Germinal center (tissue), 1 donor: Measurements from ENCODE around the gene NUP93.
"Not testable (repeated sequence)": the region's sequence is repeated elsewhere in the genome, so short reads cannot be mapped to it uniquely, and the experiment has no call there.

Experiments
- DNase-seq: peaks from one replicate; pipeline ENCODE4 v3.0.0; 2012; ENCODE audit warnings: mixed read lengths, low spot score

The NUP93 gene

DNA sequence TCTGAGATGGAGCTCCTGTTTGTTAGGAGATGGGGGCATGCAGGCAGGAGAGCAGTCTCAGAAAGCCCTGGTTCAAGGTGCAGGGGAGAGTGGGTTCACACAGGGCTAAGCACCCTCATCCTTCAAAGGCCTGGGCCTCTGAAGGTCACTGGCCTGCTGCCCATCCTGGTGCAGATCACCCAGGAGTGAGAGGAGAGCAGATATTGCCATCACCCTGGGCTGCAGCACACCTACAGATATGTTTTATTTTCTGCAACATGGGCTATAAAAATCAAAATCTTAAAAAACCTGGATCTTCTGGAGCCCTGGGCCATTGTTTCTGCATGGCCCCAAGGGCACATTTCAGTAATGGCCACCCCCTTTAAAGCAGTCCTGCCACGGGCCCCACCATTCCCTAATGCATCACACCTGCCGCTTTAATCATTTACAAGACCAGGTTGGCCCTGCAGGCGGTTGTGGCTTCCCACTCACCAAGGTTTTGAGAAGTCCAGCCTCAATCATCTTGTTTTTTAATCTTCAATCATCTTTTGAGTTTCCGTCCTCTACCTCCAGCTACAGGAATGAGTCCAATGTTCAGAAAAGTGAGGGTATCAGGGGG is 20.4 kb upstream of the NUP93 start:
- no peak for DNase-seq

DNA sequence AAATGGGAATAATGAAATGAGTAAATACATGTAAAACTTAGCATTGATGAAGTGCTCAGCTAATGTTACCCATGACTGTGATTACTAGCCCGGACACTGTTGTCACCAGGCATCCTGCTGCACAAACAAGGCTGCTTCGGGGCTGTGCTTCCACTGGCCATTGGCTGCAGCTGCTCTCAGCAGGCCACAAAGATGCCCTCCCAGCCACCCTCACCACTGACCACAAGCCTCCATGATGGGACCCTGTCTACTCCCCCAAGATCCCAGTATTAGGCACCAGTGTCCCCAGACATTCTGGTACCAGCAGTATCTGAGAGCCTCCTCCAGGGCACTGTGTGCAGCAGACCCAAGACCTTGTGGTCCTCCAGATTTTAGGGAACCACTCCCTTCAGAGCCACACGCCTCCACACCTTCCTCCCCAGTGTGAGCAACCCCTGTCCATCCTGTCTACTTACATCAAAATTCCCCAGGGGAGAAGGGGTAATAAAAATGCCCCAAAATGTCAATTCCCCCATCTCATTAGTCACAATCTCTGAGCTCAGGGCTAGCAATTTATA is 19.7 kb upstream of the NUP93 start:
- no peak for DNase-seq

DNA sequence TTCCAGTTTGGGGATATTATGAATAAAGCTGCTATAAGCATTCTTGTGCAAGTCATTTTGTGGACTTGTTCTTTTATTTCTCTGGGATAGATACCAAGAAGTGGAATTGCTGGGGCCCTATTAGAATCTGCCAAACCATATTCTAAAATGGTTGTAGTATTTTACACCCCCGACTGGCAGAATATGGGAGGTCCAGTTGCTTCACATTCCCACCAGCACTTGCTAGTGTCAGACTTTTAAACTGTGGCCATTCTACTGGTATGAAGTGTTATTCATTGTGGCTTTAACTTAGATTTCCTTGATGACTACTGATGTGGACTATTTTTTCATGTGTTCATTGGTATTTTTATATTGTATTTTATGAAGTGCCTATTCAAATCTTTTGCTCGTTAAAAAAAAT is 18.1 kb upstream of the NUP93 start:
- no peak for DNase-seq

DNA sequence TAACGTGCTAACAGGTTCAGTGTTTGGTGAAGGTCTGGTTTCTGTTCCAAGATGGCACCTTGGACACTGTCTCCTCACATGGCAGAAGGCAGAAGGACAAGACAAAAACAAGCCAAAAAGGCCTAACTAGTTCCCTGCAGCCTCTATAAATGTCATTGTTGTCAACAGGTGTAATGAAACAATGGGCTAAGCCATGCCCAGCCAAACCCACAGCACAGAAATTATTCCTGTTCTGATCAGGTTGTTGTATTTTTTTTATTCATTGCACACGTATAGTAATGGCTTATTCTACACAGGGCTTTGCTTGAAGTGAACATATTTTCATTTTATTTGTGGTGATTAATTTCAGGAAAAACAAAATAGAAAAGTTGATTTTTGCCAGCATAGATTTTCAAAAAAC is 16.1 kb upstream of the NUP93 start:
- no peak for DNase-seq

DNA sequence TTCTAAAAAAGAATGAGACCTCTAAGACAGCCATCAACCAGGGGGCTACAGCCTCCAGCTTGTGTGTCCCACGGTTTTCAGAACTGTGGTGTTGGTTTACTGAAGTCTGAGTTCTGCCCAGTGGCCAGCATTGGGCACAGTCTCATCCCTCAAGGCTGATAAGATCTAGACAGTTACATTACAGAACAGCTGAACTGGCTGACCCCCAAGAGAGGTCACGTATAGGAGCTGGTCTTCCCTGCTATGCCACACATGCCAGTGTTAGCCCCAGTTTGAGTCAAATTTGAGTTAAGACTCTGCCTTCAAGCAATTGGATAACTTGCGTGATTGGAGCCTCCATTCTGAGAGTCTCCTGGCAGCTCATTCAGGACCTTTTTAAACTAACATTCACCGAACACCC is 14.8 kb upstream of the NUP93 start:
- DNase-seq, result no peak

DNA sequence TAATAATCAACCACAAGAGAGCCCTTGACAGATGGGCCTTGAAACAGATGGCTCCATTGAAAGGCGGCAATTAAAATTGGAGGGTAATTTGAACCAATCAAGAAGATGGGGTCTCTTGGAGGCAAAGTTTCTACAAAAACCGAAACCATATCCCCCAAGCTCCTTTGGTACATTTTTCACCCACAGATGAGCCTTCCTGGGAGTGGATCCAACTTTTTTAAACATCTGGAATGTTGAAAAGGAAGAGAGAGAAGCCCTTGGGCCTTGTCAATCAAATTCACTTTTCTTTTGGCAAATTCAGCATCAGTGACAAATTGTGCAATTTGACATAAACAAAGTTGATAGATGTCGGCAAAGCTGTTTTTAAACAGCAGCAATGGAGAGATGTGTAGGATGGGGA is 13.2 kb upstream of the NUP93 start:
- no peak for DNase-seq

DNA sequence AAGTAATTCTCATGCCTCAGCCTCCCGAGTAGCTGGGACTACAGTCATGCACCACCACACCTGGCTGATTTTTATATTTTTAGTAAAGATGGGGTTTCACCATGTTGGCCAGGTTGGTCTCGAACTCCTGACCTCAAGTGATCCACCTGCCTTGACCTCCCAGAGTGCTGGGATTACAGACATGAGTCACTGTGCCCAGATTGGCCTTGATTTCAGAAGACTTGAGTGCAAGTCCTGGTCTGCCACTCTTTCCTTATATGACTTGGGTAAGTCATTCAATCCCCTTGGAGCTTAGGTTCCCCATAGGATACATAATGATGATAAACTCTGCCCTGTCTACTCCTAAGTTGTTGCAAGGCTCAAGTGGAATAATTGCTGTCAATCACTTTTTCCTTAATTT is 12.4 kb upstream of the NUP93 start:
- not testable (repeated sequence) for DNase-seq

DNA sequence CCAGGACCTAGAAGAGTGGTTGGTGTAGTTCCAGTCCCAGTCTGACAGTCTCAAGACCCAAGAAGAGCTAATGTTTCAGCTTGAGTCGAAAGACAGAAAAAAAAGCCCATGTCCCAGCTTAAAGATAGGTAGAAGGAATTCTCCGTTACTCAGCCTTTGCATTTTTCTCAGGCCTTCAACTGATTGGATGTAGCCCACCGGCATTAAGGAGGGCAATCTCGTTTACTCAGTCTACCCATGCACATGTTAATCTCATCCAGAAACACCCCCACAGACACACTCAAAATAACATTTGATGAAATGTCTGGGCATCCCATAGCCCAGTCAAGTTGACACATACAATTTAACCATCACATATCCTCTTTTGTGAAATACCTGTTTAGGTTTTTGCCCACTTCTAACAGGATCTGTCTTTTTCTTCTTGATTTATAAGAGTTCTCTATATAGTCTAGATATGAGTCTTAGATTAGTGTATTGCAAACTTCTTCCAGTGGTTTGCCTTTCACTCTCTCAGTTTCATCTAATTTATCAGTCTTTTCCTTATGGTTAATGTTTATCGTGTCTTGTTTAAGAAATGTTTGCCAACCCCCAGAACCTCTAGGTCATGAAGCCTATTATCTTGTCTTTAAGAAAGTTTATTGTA is 7.6 kb upstream of the NUP93 start:
- no peak for DNase-seq

DNA sequence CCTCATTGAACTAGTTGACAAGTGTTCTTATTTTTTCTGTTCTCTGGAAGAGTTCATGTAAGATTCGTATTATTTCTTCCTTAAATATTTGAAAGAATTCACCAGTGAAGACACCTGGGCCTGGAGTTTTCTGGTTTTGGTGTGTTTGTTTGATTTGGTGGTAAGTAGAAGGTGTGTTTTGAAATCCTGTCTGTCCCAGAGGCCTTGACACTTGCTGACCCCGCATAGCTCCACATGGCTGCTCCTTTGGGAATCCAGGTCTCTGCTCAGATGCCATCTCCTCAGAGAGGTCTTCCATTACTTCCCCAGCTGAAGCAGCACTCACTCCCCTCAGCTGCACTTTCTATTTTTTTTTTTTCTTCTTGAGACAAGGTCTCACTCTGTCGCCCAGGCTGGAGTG is 5.7 kb upstream of the NUP93 start:
- DNase-seq, result no peak

DNA sequence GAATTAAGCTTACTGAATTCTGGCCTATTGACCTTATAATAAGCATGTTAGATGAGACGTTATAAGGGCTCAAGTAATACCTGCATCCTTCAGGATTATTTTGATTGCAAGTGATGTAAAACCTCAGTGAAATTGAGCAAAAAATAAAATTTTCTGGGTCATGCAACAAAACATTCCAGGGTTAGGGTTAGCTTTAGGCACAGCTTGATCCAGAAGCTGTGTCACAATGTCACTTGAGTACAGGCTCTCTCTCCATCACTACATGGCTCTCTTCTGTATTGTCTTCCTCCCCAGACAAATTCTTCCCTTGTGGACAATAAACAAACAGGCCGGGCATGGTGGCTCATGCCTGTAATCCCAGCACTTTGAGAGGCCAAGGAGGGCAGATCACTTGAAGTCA is 3.6 kb upstream of the NUP93 start:
- DNase-seq, result no peak

DNA sequence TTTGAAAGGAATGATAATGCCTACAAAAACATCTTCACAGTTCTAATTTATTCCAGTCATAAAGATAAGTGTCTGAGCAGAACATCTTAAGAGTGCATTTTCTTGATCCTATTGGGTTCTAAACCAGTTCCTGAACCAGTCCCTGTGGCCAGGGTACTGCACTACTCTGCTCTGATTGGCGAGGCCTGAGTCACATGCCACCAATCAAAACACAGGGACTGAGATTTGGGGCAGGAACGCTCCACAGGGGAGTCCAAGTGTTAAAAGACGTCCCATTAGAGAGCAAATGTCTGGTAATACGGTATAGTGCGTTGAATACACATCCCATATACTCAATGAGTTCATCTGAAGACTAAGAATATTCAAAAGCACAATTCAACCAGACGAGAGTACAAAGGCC is 3.0 kb upstream of the NUP93 start:
- no peak for DNase-seq

DNA sequence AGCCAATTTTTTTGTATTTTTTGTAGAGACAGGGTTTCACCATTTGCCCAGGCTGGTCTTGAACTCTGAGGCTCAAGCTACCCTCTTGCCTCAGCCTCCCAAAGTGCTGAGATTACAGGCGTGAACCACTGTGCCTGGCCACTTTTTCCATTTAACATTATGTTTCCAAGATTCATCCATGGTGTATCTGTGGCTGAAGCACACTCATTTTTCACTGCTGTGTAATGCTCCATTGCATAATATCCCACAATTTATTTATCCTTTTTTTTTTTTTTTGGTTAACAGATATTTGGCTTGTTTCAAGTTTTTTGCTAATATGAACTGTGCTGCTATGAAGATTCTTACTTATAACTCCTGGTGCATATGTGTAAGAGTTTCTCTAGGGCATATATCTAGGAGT is 1.9 kb upstream of the NUP93 start:
- DNase-seq, result no peak

DNA sequence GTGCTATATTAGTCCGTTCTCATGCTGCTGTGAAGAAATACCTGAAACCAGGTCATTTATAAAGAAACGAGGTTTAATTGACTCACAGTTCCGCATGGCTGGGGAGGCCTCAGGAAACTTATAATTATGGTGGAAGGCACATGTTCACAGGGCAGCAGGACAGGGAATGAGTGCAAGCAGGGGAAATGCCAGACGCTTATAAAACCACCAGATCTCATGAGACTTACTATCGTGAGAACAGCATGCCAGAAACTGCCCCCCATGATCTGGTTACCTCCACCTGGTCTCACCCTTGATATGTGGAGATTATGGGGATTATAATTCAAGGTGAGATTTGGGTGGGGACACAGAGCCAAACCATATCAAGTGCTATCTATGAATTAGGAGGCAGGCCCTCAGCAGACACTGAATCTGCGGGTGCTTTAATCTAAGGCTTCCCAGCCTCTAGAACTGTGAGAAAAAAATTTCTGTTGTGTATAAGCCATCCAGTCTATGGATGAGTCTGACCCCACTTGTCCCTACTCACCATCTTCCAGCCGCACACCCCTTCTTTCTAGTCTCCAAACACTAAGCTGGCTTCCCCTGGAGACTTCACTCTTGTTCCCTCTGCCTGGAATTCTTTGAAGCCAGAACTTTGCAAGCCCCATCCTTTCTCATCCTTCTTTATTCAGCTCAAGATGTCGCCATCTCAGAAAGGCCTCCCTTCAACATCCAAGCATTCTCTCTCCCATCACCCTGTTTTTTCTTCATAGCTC is 772 bp upstream of the NUP93 start:
- no peak for DNase-seq

DNA sequence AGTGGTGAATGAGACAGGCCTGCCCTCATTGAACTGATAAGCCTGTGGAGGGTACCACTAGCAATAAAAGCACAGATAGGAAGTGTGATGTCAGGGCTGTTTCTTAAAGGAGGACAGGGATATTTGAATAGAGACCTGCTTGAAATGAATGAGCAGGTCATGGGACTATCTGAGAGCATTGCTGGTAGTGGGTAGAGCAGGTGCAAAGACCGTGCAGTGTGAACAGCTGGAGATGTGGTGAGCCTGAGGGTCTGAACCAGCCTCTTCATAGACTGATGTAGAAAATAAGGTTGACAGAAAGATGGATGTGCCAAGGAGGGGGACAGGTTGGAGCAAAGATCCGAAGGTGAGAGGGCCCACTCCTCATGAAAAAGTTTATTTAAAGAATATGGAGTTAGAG is 2.4 kb downstream of the NUP93 start:
- peak; percentile 58 for DNase-seq

DNA sequence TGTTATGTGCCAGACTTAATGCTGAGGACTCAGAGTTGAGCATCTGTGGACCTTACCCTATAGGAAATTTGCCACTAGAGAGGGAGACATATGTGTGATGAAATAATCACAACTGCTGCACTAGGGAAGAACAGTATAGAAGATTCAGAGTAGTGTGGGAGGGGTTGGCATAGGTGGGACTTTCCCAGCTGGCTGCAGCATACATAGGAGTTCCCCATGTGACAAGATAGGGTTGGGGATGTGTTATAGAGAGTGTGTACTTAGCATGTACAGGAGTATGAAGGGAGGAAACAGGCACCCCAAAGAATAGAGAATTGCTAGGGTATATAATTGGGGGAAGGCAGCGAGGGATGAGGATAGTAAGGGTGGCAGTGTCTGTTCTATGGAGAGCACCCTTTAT is 2.9 kb downstream of the NUP93 start:
- peak; percentile 27 for DNase-seq

DNA sequence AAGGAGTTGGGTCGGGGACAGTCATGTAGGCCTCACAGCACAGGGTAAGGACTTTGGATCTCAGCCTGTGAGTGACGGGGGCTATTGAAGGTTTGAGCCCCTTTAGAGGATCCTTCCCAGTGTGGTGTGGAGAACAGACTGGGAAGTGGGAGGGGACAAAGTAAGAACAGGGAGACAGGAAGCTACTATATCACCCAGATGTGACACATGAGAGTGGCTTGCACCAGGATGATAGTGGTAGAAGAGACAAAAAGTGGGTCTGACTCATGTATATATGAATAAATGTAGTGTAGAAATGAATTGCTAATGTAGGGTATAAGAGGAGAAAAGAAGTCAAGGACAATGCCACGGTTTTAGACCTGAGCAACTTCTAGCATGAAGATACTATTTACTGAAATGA is 4.5 kb downstream of the NUP93 start:
- no peak for DNase-seq

DNA sequence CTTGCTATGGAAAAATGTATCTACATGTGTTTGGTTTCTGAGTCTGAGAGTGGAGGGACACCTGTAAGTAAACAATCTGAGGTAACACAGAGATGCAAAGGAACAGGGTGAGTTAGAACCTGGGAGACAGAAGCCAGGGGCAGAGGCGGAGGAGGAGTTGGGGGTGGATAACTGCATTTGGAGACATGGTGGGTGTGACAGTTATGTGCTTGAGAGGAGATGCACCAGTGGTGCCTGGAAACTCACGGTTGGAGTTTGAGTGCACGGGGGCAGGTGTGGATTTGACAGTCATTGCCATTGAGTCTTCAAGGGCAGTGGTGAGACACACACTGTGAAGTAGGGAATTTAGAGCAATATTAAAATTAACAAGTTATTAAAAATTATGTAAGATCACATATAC is 6.5 kb downstream of the NUP93 start:
- DNase-seq, result no peak

DNA sequence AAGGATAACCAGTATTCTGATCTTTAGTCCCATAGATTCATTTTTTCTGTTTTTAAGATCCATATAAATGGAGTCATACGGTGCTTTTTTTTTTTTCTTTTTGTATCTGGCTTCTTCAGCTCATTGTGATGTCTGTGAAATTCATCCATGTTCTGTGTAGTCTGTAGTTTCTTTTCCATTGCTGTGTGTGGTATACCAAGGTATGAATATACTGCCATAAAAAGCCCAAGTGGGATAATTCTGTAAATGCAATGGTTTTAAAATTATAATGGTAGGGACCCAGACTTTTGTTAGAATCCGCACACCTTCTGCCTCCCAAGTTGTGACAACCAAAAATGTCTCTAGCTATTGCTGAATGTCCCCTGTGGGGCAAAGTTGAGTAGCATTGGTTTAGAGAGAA is 7.6 kb downstream of the NUP93 start:
- no peak for DNase-seq

DNA sequence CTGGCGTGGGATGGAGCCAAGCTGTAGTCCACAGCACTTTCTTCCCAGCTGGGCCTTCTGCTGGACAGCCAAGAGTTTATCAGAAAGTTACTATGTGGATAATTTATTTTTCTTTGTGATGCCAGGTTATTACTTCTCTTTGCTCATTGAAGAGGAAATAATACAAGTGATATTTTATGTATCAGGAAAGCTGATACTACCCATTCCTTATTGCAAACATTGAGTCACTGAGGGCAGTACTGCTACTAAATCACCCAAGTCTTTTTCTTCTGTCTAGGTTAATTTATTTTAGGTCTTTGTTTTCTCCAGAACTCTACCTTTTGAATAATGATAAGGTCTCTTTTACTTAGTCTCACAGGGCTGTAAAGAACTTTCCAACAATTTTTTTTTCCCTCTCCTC is 8.3 kb downstream of the NUP93 start:
- DNase-seq, result no peak

DNA sequence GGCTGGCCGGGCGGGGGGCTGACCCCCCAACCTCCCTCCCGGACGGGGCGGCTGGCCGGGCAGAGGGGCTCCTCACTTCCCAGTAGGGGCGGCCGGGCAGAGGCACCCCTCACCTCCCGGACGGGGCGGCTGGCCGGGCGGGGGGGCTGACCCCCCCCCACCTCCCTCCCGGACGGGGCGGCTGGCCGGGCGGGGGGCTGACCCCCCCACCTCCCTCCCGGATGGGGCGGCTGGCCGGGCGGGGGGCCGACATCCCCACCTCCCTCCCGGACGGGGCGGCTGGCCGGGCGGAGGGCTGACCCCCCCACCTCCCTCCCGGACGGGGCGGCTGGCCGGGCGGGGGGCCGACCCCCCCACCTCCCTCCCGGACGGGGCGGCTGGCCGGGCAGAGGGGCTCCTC is 9.4 kb downstream of the NUP93 start:
- not testable (repeated sequence) for DNase-seq

DNA sequence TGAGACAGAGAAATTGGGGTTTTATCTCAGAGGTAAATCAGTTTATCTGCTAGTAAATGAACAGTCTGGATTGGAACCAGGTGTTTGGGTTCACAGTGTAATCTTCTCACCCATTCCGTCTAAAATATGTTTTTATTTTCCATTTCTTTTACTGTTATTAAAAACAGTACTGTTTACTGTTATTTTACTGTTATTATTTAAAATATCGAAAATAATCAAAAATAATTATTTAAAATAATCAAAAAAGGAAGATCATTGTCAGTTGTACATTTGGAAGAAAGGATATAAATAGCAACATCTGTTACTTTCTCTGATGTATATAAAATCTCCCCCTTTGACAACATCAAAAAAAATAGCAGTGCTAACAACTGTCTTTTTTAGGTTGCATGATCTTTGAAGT is 11.5 kb downstream of the NUP93 start:
- no peak for DNase-seq

DNA sequence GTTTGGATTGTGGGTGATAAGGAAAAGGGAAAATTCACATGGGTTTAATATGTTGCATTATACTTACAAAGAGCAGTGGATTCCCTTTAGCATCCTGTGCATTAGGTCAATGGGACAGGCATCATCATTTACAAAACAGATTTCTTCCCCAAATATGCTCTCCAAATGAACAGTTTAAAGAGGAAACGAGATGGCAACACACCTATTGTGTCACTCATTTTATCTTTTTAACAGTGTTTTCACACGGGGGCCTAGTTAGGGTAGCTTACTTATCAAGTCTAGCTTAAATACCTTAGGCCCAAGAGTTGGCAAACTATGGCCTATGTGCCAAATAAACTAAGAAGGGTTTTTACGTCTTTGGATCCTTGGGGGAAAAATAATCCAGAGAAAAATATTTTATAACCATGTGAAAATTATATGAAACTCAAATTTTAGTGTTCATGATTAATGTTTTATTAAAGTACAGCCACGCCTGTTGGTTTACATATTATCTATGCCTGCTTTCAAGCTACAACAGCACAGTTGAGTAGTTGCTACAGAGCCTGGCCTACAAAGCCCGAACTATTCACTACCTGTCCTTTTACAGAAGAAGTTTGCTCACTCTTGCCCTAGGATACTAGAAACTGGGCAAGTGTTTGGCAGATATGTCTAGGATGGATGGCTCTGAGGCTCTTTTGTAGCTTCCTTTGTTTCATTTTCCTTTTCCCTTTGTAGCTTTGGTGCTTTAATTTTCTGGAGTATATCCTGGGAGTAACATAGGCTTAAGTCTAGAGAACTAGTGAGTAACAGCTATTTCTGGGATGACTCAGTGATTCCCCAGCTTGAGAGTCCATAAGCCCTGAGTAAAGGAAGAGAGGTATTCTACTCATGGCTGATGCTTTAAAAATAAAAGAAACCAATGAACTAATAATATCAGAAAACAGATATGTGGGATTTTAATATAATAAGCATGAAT is 12.4 kb downstream of the NUP93 start:
- DNase-seq, result no peak
